ENCODE results near the gene PAN3. TPM values are rescaled to one million over a fixed set of nuclear protein-coding genes. Genes with fewer than 3 reads are reported as not detected.

Gene PAN3
- total RNA-seq, 2 experiments from 2014 or later, result 51.4 to 53.4 TPM

DNA sequence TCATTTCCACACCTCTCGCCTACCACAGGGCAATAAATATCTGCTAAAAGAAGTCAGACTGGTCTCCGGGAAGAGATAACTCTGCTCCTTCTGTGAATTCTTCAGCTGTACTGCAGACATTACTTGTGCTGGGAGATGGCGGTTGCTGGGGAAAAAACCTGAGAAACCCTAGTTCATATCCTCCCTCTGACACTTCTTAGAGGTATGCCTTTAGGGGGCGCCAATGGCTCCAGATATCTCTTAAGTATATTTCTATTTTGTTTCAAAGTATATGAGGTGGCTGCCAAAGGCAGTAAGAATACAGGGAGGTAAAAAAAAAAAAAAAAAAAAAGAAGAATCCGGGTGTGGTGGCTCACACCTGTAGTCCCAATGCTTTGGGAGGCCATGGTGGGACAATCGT lies 175.2 kb downstream of the PAN3 start:
- H3K4me1 Mint-ChIP-seq, result peaks cover 6% of the 10 kb centered on the region
- no peaks in the 10 kb centered on the region for H3K9me3 Mint-ChIP-seq
- no peak overlapping the region for H3K27ac Mint-ChIP-seq
- H3K27me3 Mint-ChIP-seq, result no peaks in the 10 kb centered on the region
- no peak for DNase-seq
- no peaks in the 10 kb centered on the region for H3K36me3 Mint-ChIP-seq
- H3K4me3 Mint-ChIP-seq, result no peak overlapping the region
- no peak for ATAC-seq (ENCODE audit: low read depth)
- POLR2A ChIA-PET, result no interaction called here

GRCh38 chr13:28314879-28315278 lies 176.5 kb downstream of the PAN3 start:
- no peak for DNase-seq
- Mint-ChIP-seq H3K27ac (no peak overlapping the region), H3K36me3 (no peaks in the 10 kb centered on the region), H3K9me3 (no peaks in the 10 kb centered on the region), H3K27me3 (no peaks in the 10 kb centered on the region), H3K4me1 (peaks cover 7% of the 10 kb centered on the region), H3K4me3 (no peak overlapping the region)
- POLR2A ChIA-PET, result interaction anchor here (1.2 kb wide), 1 partner anchor 176 kb away, joined by 3 read pairs; the partner anchor contains the start of gene PAN3
- no peak for ATAC-seq (ENCODE audit: low read depth)

- no peak overlapping the region for H3K4me3 Mint-ChIP-seq
- no peaks in the 10 kb centered on the region for H3K9me3 Mint-ChIP-seq
- H3K36me3 Mint-ChIP-seq, result no peaks in the 10 kb centered on the region
- DNase-seq (no peak), ATAC-seq (ENCODE audit: low read depth) (no peak)
- peaks cover 8% of the 10 kb centered on the region for H3K4me1 Mint-ChIP-seq
- POLR2A ChIA-PET, result no interaction called here
- H3K27me3 Mint-ChIP-seq, result no peaks in the 10 kb centered on the region
- no peak overlapping the region for H3K27ac Mint-ChIP-seq
Measured at GRCh38 chr13:28316129-28316528, 177.8 kb downstream of the PAN3 start.

GRCh38 chr13:28316836-28317235 lies 178.5 kb downstream of the PAN3 start:
- no peaks in the 10 kb centered on the region for H3K9me3 Mint-ChIP-seq
- POLR2A ChIA-PET, result no interaction called here
- peaks cover 8% of the 10 kb centered on the region for H3K4me1 Mint-ChIP-seq
- ATAC-seq (ENCODE audit: low read depth) (no peak), DNase-seq (no peak)
- no peaks in the 10 kb centered on the region for H3K36me3 Mint-ChIP-seq
- H3K4me3 Mint-ChIP-seq, result no peak overlapping the region
- no peaks in the 10 kb centered on the region for H3K27me3 Mint-ChIP-seq
- no peak overlapping the region for H3K27ac Mint-ChIP-seq

DNA sequence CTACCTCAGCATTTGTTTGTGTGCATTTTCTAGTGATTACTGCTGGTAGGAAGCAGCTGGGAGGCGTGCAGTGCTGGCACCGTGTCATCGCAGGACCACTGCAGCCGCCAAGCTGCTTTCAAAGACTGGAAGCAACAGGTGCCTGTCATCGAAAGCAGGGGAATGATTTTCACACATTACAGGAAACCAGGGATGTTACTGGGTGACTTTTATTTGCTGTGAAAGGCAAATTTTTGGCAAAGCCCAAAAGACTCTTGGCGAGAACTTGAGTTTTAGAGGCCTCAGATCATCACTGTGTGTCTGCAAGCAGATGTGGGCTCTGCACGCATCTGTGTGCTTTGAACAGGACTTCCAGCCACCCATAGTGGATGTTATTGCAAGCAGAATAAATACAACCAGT lies 180.2 kb downstream of the PAN3 start:
- Mint-ChIP-seq H3K36me3 (no peaks in the 10 kb centered on the region), H3K4me1 (peaks cover 8% of the 10 kb centered on the region), H3K4me3 (no peak overlapping the region), H3K9me3 (no peaks in the 10 kb centered on the region), H3K27me3 (no peaks in the 10 kb centered on the region), H3K27ac (no peak overlapping the region)
- ATAC-seq (ENCODE audit: low read depth) (no peak), DNase-seq (no peak)
- POLR2A ChIA-PET, result no interaction called here

- no peak for DNase-seq
- Mint-ChIP-seq H3K27ac (no peak overlapping the region), H3K27me3 (no peaks in the 10 kb centered on the region), H3K4me1 (peaks cover 14% of the 10 kb centered on the region), H3K4me3 (no peak overlapping the region), H3K9me3 (no peaks in the 10 kb centered on the region), H3K36me3 (no peaks in the 10 kb centered on the region)
- POLR2A ChIA-PET, result no interaction called here
- ATAC-seq (ENCODE audit: low read depth), result no peak
Measured at GRCh38 chr13:28319528-28319927, 181.2 kb downstream of the PAN3 start.

DNA sequence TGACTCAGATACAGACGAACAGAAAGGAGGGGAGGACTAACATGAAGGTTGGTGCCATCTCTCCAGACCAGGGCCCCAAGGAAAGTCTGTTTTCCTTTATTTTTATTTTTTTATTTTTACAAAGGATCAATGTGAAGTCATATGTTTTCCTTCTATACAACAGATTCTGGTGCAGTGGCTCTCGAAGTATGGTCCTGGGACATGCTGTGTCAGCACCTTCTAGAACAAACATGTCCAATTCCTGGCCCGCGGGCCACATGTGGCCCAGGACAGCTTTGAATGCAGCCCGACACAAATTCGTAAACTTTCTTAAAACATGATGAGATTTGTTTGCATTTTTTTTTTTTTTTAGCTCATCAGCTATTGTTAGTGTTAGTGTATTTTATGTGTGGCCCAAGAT lies 181.9 kb downstream of the PAN3 start:
- H3K4me1 Mint-ChIP-seq, result peaks cover 14% of the 10 kb centered on the region
- no peaks in the 10 kb centered on the region for H3K9me3 Mint-ChIP-seq
- H3K4me3 Mint-ChIP-seq, result no peak overlapping the region
- no peaks in the 10 kb centered on the region for H3K36me3 Mint-ChIP-seq
- POLR2A ChIA-PET, result no interaction called here
- no peaks in the 10 kb centered on the region for H3K27me3 Mint-ChIP-seq
- no peak overlapping the region for H3K27ac Mint-ChIP-seq
- DNase-seq, result no peak
- ATAC-seq (ENCODE audit: low read depth), result no peak

DNA sequence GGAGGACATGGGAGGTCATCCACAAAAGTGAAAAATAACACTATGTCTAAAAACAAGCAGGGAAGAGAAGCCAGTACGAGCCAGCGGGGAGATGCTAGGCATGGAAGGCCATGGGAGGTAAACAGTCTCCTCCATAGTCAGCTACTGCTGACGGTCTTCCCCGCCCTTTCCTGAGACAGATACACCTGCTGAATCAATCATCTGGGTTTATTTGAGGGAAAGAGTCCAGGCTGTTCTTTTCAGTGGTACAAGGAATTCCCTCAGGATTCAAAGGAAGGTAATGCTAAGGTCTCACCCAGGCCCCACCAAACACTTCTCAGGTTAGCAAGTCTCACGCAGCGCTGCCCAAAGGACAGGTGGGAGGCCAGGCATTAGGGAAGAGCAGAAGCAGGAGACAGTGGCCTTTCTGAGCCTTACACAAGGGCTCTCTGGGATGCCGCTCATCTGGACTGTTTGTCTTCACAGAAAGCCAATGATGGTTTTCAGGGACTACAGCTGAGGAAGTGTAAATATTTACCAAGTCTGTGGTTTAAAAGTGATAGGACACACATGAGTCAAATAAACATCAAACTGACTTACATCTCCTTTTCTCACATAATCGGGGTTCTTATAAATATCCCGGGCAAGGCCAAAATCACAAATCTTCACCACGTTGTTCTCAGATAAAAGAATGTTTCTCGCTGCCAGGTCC lies 182.7 kb downstream of the PAN3 start:
- no peaks in the 10 kb centered on the region for H3K27me3 Mint-ChIP-seq
- POLR2A ChIA-PET, result no interaction called here
- no peak overlapping the region for H3K4me3 Mint-ChIP-seq
- no peak for ATAC-seq (ENCODE audit: low read depth)
- no peaks in the 10 kb centered on the region for H3K36me3 Mint-ChIP-seq
- no peak for DNase-seq
- H3K9me3 Mint-ChIP-seq, result no peaks in the 10 kb centered on the region
- peaks cover 14% of the 10 kb centered on the region for H3K4me1 Mint-ChIP-seq
- H3K27ac Mint-ChIP-seq, result no peak overlapping the region

DNA sequence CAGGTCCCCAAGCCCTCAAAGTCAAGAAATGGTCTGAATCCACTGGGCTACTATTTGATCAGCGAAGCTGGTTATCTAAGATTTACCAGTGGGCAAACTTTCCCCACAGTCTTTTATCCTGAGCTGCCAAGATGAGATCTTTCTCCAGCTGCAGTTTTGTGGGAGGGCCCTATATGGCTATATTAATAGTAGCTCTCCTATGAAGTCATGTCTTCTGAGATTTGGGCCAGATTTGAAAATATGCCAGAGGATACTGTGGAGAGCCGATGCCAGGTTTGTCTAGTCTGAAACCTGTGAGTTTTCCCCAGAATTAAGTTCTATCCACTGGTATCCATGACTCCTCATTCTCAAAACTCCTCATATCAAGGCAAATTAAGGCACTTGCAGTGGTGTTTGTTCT lies 183.4 kb downstream of the PAN3 start:
- H3K27ac Mint-ChIP-seq, result no peak overlapping the region
- H3K4me3 Mint-ChIP-seq, result no peak overlapping the region
- no peak for ATAC-seq (ENCODE audit: low read depth)

GRCh38 chr13:28322256-28322905 lies 184.0 kb downstream of the PAN3 start:
- no peak overlapping the region for H3K27ac Mint-ChIP-seq
- ATAC-seq (ENCODE audit: low read depth), result no peak
- DNase-seq, result no peak
- H3K36me3 Mint-ChIP-seq, result no peaks in the 10 kb centered on the region
- POLR2A ChIA-PET, result no interaction called here
- H3K9me3 Mint-ChIP-seq, result no peaks in the 10 kb centered on the region
- H3K4me3 Mint-ChIP-seq, result no peak overlapping the region
- peaks cover 7% of the 10 kb centered on the region for H3K4me1 Mint-ChIP-seq
- H3K27me3 Mint-ChIP-seq, result no peaks in the 10 kb centered on the region

More for the DNA sequence above, 183.4 kb downstream of the PAN3 start:
- H3K4me1 Mint-ChIP-seq, result peaks cover 12% of the 10 kb centered on the region
- H3K9me3 Mint-ChIP-seq, result no peaks in the 10 kb centered on the region
- H3K36me3 Mint-ChIP-seq, result no peaks in the 10 kb centered on the region
- no peak for DNase-seq
- POLR2A ChIA-PET, result no interaction called here
- no peaks in the 10 kb centered on the region for H3K27me3 Mint-ChIP-seq

GRCh38 chr13:28324181-28324789 lies 185.9 kb downstream of the PAN3 start:
- no peaks in the 10 kb centered on the region for H3K9me3 Mint-ChIP-seq
- peak; percentile 71 for ATAC-seq (ENCODE audit: low read depth)
- no peaks in the 10 kb centered on the region for H3K36me3 Mint-ChIP-seq
- no peak overlapping the region for H3K27ac Mint-ChIP-seq
- H3K4me1 Mint-ChIP-seq, result peaks cover 7% of the 10 kb centered on the region
- no peaks in the 10 kb centered on the region for H3K27me3 Mint-ChIP-seq
- H3K4me3 Mint-ChIP-seq, result no peak overlapping the region
- POLR2A ChIA-PET, result interaction anchor here (1.0 kb wide), 1 partner anchor 335 kb away, joined by 4 read pairs; the partner anchor contains the start of gene POMP
- DNase-seq, result peak; percentile 44

DNA sequence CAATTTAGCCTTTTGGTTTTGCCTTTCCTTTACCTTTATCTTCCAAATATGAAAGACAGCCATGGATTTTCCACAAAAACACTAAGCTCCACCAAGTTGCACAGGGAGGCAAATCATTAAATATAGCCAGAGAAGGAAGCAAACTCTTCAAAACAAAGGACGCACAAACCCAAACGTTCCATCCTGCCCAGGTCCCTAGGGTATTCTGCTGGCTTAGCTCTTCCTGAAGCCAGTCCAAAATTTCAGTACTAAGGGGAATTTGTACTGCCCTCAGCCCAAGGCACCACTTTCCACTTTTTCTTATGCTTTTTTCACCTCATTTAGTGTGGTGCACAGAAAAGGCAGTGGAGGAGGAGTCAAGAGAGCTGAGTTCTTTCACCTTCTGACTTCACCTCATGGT lies 186.7 kb downstream of the PAN3 start:
- Mint-ChIP-seq H3K4me3 (no peak overlapping the region), H3K27me3 (no peaks in the 10 kb centered on the region), H3K4me1 (peaks cover 6% of the 10 kb centered on the region), H3K27ac (no peak overlapping the region), H3K36me3 (no peaks in the 10 kb centered on the region), H3K9me3 (no peaks in the 10 kb centered on the region)
- ATAC-seq (ENCODE audit: low read depth) (no peak), DNase-seq (no peak)
- POLR2A ChIA-PET, result no interaction called here

GRCh38 chr13:28326056-28326455 lies 187.7 kb downstream of the PAN3 start:
- Mint-ChIP-seq H3K9me3 (no peaks in the 10 kb centered on the region), H3K4me3 (no peak overlapping the region), H3K27me3 (no peaks in the 10 kb centered on the region), H3K4me1 (peaks cover 6% of the 10 kb centered on the region), H3K27ac (no peak overlapping the region), H3K36me3 (no peaks in the 10 kb centered on the region)
- ATAC-seq (ENCODE audit: low read depth) (no peak), DNase-seq (no peak)
- POLR2A ChIA-PET, result interaction anchor here (0.7 kb wide), 1 partner anchor 876 kb away, joined by 4 read pairs; the partner anchor contains the start of gene MTIF3

Measured in activated naive CD8-positive, alpha-beta T cell treated with anti-CD3 and anti-CD28 coated beads, Interleukin-2, amount 10 ng/mL, durations not matched to agents 7 days and 5 days (primary cell).